Adrenal gland (tissue), 12 donors: ENCODE measurements around the gene STX8. TPM values are rescaled to one million over a fixed set of nuclear protein-coding genes. Genes with fewer than 3 reads are reported as not detected.
A peak's percentile ranks its signal among the peaks of the same experiment; 100 is the strongest.

Experiments
- DNase-seq, 7 donors: peaks; one replicate each; pipeline ENCODE4 v3.0.0-alpha.2; 2019 to 2020
- H3K27ac ChIP-seq, 5 donors: fragments of 200-600 bp; sonication (generic) in 4 of 5; 1 replicate in 3 of 5; 2 replicates in 2 of 5; pipeline versions ENCODE4 v1.5.1 to v1.8.0; 2016 to 2020; ENCODE audit warnings: mild to moderate bottlenecking in 1 of 5
- H3K27me3 ChIP-seq: fragments of 200-600 bp; 2 replicates; pipeline ENCODE4 v1.8.0; 2021
- H3K36me3 ChIP-seq, 2 donors: fragments of 200-600 bp; replicated peaks in 1 of 2; 1 replicate in 1 of 2; 2 replicates in 1 of 2; pipeline versions ENCODE4 v1.5.1 to v1.8.0; 2018 to 2022
- H3K4me1 ChIP-seq, 2 donors: fragments of 200-600 bp; replicated peaks in 1 of 2; 1 replicate in 1 of 2; 2 replicates in 1 of 2; pipeline versions ENCODE4 v1.5.1 to v1.8.0; 2018 to 2021
- H3K4me3 ChIP-seq, 4 donors: fragments of 200-600 bp; sonication (generic) in 3 of 4; one replicate each; pipeline ENCODE4 v1.5.1; 2016 to 2018
- H3K9me3 ChIP-seq, 3 donors: fragments of 200-600 bp; sonication (generic) in 1 of 3; replicated peaks in 1 of 3; 1 replicate in 2 of 3; 2 replicates in 1 of 3; pipeline versions ENCODE4 v1.5.1 to v1.8.0; 2016 to 2021
- CTCF ChIP-seq, 6 experiments: fragments of 450-650 bp in 4 of 6; fragments of 200-600 bp in 2 of 6; sonication (generic) in 1 of 6; IDR thresholded peaks; 1 replicate in 5 of 6; 2 replicates in 1 of 6; pipeline versions ENCODE4 v1.5.1 to v1.8.0; 2016 to 2021; ENCODE audit warnings: antibody characterized with exemption in 6 of 6, mild to moderate bottlenecking in 2 of 6, moderate library complexity in 1 of 6
- POLR2A ChIP-seq, 2 donors: fragments of 450-650 bp; IDR thresholded peaks; one replicate each; pipeline ENCODE4 v1.6.1; 2017; ENCODE audit warnings: antibody characterized with exemption in 2 of 2, mild to moderate bottlenecking in 2 of 2, moderate library complexity in 1 of 2
- WGBS, 4 donors: extraction: QIAGEN DNeasy Blood & Tissue Kit in 2 of 4; methylation state at CpG; one replicate each; pipeline versions ENCODE4 v1.1.5 to v1.1.7; 2013 to 2017; 5-methylcytosine and 5-hydroxymethylcytosine counted together
- intact Hi-C, 2 donors: fragments of 100-400 bp; cut with DNase I; formaldehyde crosslinking; loops; one replicate each; pipeline versions ENCODE4 v1.14.1 to v1.15.0; 2022 to 2023
- polyA plus RNA-seq, 3 donors: library from polyadenylated mRNA; stranded (reverse); fragments of 200-250 nt in 2 of 3; fragments of 350-450 nt in 1 of 3; fragmentation: Illumina TruSeq in 1 of 3; extraction: RNeasy Lipid Tissue Mini Kit (QIAGEN cat#74804) in 1 of 3; gene quantifications; one replicate each; pipeline ENCODE4 v1.2.3, GENCODE V29; 2013 to 2014
- total RNA-seq, 9 donors: library from RNA; depleted of rRNA in 4 of 9; stranded (reverse); fragments of >200 nt in 4 of 9; fragments of 120-200 nt in 1 of 9; fragmentation: NEBNext Ultra II Directional in 1 of 9; extraction: Animal tissue kit (Norgen Biotek cat#: 25700) in 1 of 9; gene quantifications; one replicate each; pipeline versions ENCODE4 v1.1.0 to v1.2.4, GENCODE V29; 2013 to 2023
- donor health status: healthy with polysubstance abuse.
- donor health status: Bipolar disorder and iron deficiency.
- donor health status: DM: yes; HTN: yes; CAD: no.
- donor health status: DM: no; HTN: no; CAD: no.
- donor health status: DM: no; HTN: no; CAD: no.
- donor health status: DM: yes; HTN: yes; CAD: no.

Gene STX8
- total and polyA plus RNA-seq, 12 donors, result 21.9 to 94.1 (median 72.3) TPM

GRCh38 chr17:9206741-9207332 lies 368.8 kb downstream of the STX8 start:
- intact Hi-C loops, result no loop called here
- Histone ChIP-seq H3K4me1 (peaks cover 0 to 10% of the 10 kb centered on the region in 2 donors), H3K27me3 (no peaks in the 10 kb centered on the region), H3K36me3 (no peaks in the 10 kb centered on the region), H3K4me3 (no peak overlapping the region), H3K9me3 (no peaks in the 10 kb centered on the region), H3K27ac (peak overlapping the region in 1 of 5 donors; percentile 2)
- DNase-seq, result no peak
- TF ChIP-seq POLR2A (IDR thresholded peaks at IDR 0.05) (no peak), CTCF (IDR thresholded peaks at IDR 0.05) (no peak)
- WGBS, 4 donors, result 36 to 52% (median 46%) methylated on average over 14 of the region's 14 CpGs

DNA sequence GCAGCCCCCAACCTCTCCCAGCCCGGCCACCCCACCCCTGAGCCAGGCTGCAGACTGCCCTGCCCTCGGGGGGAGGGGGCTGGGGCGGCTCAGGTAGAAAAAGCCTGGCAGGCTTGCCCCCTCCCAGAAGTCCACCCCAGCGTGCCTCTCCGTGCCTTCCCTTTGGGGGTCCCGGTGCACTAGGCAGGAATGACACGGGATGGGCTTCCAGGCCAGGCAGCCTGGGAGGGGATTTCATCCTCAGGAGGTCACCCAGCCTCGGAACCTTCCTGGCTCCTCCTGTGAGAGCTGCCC lies 369.3 kb downstream of the STX8 start:
- no peak overlapping the region for H3K4me3 ChIP-seq
- no peak for TF ChIP-seq CTCF (IDR thresholded peaks at IDR 0.05)
- intact Hi-C loops, result no loop called here
- WGBS, 4 donors, result 22 to 73% (median 46%) methylated on average over 3 to 8 of the region's 8 CpGs
- H3K36me3 ChIP-seq, result no peaks in the 10 kb centered on the region
- no peaks in the 10 kb centered on the region for H3K9me3 ChIP-seq
- peak overlapping the region in 1 of 5 donors; percentile 2 for H3K27ac ChIP-seq
- H3K27me3 ChIP-seq, result no peaks in the 10 kb centered on the region
- DNase-seq, result no peak
- peaks cover 0 to 10% of the 10 kb centered on the region in 2 donors for H3K4me1 ChIP-seq

DNA sequence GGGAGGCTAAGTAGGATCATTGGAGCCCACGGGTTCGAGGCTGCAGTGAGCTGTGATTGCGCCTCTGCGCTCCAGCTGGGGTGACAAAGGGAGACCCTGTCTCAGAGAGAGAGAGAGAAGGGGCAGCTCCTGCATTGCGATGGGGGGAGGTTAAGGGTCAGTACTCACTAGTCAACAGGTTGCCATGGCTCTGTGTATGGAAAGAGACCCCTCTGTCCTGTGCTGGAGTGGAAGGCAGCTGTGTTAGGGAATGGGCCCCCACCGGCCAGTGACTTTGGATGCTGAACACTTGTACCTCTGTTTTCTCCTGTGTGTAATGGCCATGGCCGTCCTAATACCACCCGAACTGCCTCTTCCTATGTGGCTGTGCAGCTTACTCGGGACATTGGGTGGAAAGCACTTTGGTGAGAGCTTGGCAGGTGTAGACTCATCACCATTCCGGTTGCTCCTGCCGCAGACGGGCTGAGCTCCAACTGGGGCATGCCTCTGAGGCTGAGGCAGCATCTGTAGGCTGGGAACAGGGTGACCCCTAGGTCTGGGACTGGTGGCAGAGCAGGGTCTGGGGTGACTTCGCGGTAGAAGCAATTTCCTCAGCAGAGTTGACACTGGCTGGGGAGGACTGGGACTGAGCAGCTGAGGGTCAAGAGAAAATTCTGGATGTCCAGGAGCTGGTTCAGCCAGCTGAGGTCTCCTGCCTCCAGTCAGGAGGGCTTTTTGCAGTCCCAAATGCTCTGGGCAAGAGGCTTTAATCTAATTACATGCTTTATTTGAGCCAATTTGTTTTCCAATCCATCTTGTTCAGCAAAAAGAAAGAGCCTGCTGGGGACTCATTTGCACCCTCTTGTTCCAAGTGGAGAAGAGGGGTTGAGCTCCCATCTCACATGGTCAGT lies 369.9 kb downstream of the STX8 start:
- intact Hi-C loops, result no loop called here

More for the DNA sequence above, 369.9 kb downstream of the STX8 start:
- Histone ChIP-seq H3K9me3 (no peaks in the 10 kb centered on the region), H3K4me1 (peaks cover 0 to 10% of the 10 kb centered on the region in 2 donors), H3K27me3 (no peaks in the 10 kb centered on the region), H3K36me3 (no peaks in the 10 kb centered on the region), H3K4me3 (no peak overlapping the region), H3K27ac (no peak overlapping the region)
- WGBS, 4 donors, result 71 to 75% (median 73%) methylated on average over 11 to 14 of the region's 14 CpGs
- no peak for TF ChIP-seq POLR2A (IDR thresholded peaks at IDR 0.05)
- TF ChIP-seq CTCF (IDR thresholded peaks at IDR 0.05), result no peak
- DNase-seq, result no peak
